GM12801 (cell line): ENCODE measurements around the gene PIK3CB.

Source experiments
- TF ChIP-seq, protein P1 (sequence below): IDR thresholded peaks from one replicate; pipeline ENCODE4 v1.5.1; 2011; ENCODE audit warnings: control low read depth; ENCODE audit not compliant: insufficient read length; ENCODE audit errors: extremely low read depth

The PIK3CB gene

DNA sequence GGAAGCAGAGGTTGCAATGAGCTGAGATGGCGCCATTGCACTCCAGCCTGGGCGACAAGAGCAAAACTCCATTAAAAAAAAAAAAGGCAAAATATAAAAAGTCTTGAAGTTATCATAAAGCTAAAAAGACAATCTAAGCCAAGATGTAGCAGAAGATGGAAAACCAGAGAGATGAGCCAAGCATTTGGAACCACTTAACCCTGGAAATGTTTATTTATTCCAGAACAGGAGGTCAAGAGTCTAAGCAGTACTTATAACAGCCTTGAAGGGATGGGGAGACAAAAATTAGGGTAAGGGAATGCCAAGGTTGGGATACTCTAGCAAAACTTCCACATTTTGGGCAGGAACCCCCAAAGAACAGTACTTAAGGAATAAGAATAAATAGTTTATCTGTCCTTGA, 196.1 kb downstream of the PIK3CB start:
- TF ChIP-seq, protein P1, sequence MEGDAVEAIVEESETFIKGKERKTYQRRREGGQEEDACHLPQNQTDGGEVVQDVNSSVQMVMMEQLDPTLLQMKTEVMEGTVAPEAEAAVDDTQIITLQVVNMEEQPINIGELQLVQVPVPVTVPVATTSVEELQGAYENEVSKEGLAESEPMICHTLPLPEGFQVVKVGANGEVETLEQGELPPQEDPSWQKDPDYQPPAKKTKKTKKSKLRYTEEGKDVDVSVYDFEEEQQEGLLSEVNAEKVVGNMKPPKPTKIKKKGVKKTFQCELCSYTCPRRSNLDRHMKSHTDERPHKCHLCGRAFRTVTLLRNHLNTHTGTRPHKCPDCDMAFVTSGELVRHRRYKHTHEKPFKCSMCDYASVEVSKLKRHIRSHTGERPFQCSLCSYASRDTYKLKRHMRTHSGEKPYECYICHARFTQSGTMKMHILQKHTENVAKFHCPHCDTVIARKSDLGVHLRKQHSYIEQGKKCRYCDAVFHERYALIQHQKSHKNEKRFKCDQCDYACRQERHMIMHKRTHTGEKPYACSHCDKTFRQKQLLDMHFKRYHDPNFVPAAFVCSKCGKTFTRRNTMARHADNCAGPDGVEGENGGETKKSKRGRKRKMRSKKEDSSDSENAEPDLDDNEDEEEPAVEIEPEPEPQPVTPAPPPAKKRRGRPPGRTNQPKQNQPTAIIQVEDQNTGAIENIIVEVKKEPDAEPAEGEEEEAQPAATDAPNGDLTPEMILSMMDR = no peak

DNA sequence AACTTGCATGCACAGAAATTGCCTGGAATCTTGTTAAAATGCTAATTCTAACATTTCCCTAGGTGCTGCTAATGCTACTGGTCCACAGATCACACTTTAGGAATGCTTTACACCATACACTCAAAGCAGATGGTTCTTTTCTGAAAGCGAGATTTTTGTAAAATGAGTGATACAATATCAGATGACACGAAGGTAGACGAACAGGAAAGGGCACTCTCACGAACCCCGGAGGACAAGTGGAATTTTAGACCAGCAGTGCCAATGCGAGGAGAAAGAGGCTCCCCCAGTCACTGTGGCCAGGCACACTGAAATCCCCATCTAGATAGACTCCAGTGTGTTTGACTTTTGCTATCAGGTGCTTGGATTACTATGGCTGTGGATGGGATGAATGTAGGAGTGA, 205.2 kb downstream of the PIK3CB start:
- TF ChIP-seq, protein P1 = no peak

DNA sequence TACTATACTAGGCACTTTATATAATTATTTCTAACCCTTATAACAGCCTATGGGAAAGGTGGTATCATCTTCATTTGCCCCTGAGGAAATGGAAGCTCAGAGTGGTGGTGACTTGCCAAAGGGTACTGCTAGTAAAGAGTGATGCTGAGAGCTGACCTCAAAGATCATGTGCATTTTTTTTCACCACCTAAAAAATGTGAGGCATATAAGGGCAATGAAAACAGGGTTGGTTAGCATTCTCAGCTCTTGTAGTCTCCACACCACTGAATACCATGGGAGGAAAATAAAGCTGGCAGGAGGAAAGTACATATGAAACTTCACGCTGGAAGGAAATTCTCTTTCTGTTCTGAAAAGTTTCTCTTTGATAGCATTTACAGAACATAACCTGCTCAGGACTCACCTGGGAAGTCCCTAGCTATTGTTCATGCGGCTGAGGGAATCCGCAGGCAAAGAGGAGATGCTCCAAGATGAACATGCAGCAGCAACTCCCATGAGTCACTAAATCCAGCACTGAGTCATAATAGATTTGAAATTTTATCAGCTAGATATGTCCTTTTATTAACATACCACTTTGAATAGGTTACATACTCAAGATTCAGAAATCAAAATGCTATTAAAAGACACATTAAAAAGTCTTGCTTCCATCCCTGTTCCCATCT, 208.9 kb downstream of the PIK3CB start:
- TF ChIP-seq, protein P1 = no peak

DNA sequence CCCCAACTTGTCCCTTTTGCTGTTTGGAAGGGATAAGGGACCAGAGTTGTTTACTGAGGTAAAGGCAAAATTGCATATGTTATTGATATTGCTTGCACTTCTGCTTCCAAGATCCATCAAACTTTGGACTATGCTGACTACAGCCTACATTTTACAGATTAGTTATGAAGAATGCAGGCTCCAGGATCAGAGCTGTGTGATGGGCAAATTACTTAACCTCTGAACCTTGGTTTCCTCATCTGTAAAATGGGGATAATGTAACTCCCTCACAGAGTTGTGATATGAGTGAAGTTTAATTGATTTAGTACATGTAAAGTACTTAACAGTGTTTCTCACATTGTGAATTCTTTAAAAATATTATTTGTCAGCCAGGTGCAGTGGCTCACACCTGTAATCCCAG, 210.2 kb downstream of the PIK3CB start:
- TF ChIP-seq, protein P1 = no peak

DNA sequence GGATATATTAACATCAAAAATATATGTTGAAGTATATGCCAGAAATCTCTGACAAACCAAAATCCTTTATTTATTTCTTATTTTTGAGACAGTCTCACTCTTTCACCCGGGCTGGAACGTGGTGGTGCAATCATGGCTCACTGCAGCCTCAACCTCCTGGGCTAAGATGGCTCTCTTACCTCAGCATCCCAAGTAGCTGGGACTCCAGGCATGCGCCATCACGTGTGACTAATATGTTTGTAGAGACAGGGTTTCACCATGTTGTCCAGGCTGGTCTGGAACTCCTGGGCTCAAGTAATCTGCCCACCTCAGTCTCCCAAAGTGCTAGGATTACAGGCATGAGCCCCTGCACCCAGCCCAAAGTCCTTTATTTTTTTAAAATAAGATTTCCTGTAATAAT, 214.3 kb downstream of the PIK3CB start:
- TF ChIP-seq, protein P1 = no peak

DNA sequence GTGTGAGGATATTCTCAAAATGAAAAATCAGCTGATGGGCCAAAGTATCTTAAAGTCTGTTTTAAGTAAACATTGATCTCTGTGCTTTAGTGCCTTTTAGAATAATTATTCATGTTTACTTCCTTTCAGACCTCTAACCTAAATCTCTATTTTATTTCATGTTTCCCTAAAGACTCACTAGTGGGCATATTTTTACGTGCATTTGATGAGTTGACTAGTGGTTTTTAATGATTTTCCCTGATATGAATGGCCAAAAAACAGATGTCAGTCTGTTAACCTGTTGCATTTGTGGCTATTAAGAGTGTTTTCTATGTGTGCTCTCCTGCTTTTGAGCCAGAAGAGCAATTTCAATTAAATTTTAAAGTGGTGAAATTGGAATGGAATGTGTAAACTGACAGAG, 219.3 kb downstream of the PIK3CB start:
- TF ChIP-seq, protein P1 = no peak

DNA sequence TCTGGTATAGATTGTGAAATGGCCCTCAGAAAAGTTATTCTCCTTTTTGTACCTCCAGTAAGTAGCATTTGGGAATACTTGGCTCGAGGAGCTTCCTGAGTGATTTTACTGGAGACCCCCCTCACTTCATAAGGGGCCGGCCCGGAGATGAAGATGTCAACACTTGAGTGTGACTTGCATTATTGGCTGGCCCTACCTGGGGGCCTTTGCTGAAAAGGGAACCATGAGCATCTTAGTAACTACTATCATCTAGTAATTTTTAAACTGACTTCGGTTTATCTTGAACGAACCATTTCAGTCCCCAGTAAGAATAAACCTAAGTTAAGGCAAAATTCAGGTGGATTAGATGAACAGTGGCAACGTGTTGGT, 224.8 kb downstream of the PIK3CB start:
- TF ChIP-seq, protein P1 = no peak
